ENCODE measurements around the gene OSMR. TPM values are rescaled to one million over a fixed set of nuclear protein-coding genes. Genes with fewer than 3 reads are reported as not detected.
A peak's percentile ranks its signal among the peaks of the same experiment; 100 is the strongest.

OSMR gene
- total RNA-seq, 3 donors from 2014 or later (not counting 1 experiment from before 2014, with no cell fraction given): not detected

- WGBS (ENCODE audit: insufficient coverage): no CpG with 5 or more reads among the region's 1 CpG
- Mint-ChIP-seq H3K27ac (peak overlapping the region in 1 of 2 donors; percentile 15), H3K27me3 (ENCODE audit: low read depth in 2 of 2) (no peaks in the 10 kb centered on the region), H3K4me3 (no peak overlapping the region), H3K36me3 (peaks cover 7% of the 10 kb centered on the region), H3K4me1 (no peaks in the 10 kb centered on the region), H3K9me3 (no peaks in the 10 kb centered on the region)
- no peak for DNase-seq
- H3K4me3 ChIP-seq (ENCODE audit: low read length): no peak overlapping the region
- no peaks in the 10 kb centered on the region for H3K27me3 ChIP-seq (ENCODE audit: control insufficient read depth, insufficient read depth, low read length)
- ATAC-seq: no peak
- H3K27ac ChIP-seq (ENCODE audit: low read length): no peak overlapping the region
- TF ChIP-seq CTCF (IDR thresholded peaks at IDR 0.05): no peak
- peaks cover 36% of the 10 kb centered on the region for H3K36me3 ChIP-seq (ENCODE audit: control insufficient read depth, insufficient read depth, low read length)
- H3K4me1 ChIP-seq (ENCODE audit: control insufficient read depth, insufficient read depth, low read length): no peaks in the 10 kb centered on the region
- intact Hi-C loops (cut with micrococcal nuclease): no loop called here
- H3K9me3 ChIP-seq (ENCODE audit: control insufficient read depth, insufficient read depth, low read length): no peaks in the 10 kb centered on the region
Measured at GRCh38 chr5:38938973-38939372, 93.2 kb downstream of the OSMR start.

- H3K4me1 Mint-ChIP-seq: no peaks in the 10 kb centered on the region
- no peaks in the 10 kb centered on the region for H3K27me3 Mint-ChIP-seq (ENCODE audit: low read depth in 2 of 2)
- no peak for TF ChIP-seq CTCF (IDR thresholded peaks at IDR 0.05)
- no peak overlapping the region for H3K27ac ChIP-seq (ENCODE audit: low read length)
- H3K36me3 ChIP-seq (ENCODE audit: control insufficient read depth, insufficient read depth, low read length): peaks cover 49% of the 10 kb centered on the region
- H3K27me3 ChIP-seq (ENCODE audit: control insufficient read depth, insufficient read depth, low read length): no peaks in the 10 kb centered on the region
- no peaks in the 10 kb centered on the region for H3K9me3 ChIP-seq (ENCODE audit: control insufficient read depth, insufficient read depth, low read length)
- H3K4me3 Mint-ChIP-seq: no peak overlapping the region
- H3K27ac Mint-ChIP-seq: peak overlapping the region in 1 of 2 donors; percentile 23
- H3K4me3 ChIP-seq (ENCODE audit: low read length): no peak overlapping the region
- no peak for DNase-seq
- intact Hi-C loops (cut with micrococcal nuclease): no loop called here
- WGBS (ENCODE audit: insufficient coverage): no CpG with 5 or more reads among the region's 2 CpGs
- no peaks in the 10 kb centered on the region for H3K9me3 Mint-ChIP-seq
- H3K36me3 Mint-ChIP-seq: peaks cover 7% of the 10 kb centered on the region
- no peaks in the 10 kb centered on the region for H3K4me1 ChIP-seq (ENCODE audit: control insufficient read depth, insufficient read depth, low read length)
- no peak for ATAC-seq
Measured at GRCh38 chr5:38940230-38940858, 94.5 kb downstream of the OSMR start.

DNA sequence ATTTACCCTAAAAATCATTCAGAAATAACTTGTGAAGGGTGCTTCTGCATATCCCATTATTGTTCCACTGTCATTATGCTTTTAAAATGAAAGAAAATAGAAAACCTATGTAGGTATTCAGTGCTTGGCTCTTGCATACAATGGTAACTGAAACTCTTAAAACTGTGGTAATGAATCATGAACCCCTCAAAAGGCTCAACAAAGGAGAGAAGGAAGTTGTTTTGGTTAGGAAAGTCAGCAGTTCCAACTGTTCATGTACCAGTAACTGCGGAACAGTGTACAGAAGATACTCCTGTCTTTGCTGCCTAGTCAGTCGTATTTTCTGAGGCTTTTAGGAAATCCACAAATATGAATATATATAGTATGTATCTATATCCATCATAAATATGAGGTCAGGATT lies 96.1 kb downstream of the OSMR start:
- no peaks in the 10 kb centered on the region for H3K9me3 ChIP-seq (ENCODE audit: control insufficient read depth, insufficient read depth, low read length)
- peaks cover 62% of the 10 kb centered on the region for H3K36me3 ChIP-seq (ENCODE audit: control insufficient read depth, insufficient read depth, low read length)
- no peaks in the 10 kb centered on the region for H3K27me3 ChIP-seq (ENCODE audit: control insufficient read depth, insufficient read depth, low read length)
- H3K4me1 ChIP-seq (ENCODE audit: control insufficient read depth, insufficient read depth, low read length): no peaks in the 10 kb centered on the region
- no peak for TF ChIP-seq CTCF (IDR thresholded peaks at IDR 0.05)
- no peaks in the 10 kb centered on the region for H3K9me3 Mint-ChIP-seq
- H3K36me3 Mint-ChIP-seq: peaks cover 12% of the 10 kb centered on the region
- no peaks in the 10 kb centered on the region for H3K4me1 Mint-ChIP-seq
- no peak overlapping the region for H3K4me3 Mint-ChIP-seq
- intact Hi-C loops (cut with micrococcal nuclease): no loop called here
- no peak overlapping the region for H3K27ac ChIP-seq (ENCODE audit: low read length)
- H3K27me3 Mint-ChIP-seq (ENCODE audit: low read depth in 2 of 2): no peaks in the 10 kb centered on the region
- H3K4me3 ChIP-seq (ENCODE audit: low read length): no peak overlapping the region
- ATAC-seq (no peak), DNase-seq (no peak)
- no CpG with 5 or more reads among the region's 2 CpGs for WGBS (ENCODE audit: insufficient coverage)
- no peak overlapping the region for H3K27ac Mint-ChIP-seq

DNA sequence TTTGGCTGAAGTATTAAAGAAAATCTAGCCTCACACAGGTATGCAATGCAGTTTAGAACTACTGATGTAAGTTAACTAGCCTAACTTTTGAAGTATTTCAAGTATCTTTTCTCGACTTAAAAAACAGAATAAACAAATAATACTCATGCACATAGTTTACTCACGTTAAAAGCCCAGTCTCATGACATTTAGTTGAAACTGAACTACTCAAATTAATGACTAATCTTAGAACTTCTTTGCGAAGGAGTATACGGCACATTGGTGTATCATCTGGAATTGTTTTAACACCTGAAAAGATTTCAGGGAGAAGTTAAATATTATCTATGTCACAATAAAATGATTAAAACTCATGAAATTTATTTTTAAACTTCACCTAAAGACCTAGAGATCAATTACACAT lies 98.5 kb downstream of the OSMR start:
- 100% methylated on average over 2 of the region's 4 CpGs for whole genome bisulfite sequencing (ENCODE audit: insufficient coverage)
- H3K27ac Mint-ChIP-seq: no peak overlapping the region
- H3K36me3 ChIP-seq (ENCODE audit: control insufficient read depth, insufficient read depth, low read length): peaks cover 82% of the 10 kb centered on the region

More for the DNA sequence above, 98.5 kb downstream of the OSMR start:
- Histone ChIP-seq H3K27ac (ENCODE audit: low read length) (no peak overlapping the region), H3K27me3 (ENCODE audit: control insufficient read depth, insufficient read depth, low read length) (no peaks in the 10 kb centered on the region), H3K4me1 (ENCODE audit: control insufficient read depth, insufficient read depth, low read length) (no peaks in the 10 kb centered on the region), H3K9me3 (ENCODE audit: control insufficient read depth, insufficient read depth, low read length) (no peaks in the 10 kb centered on the region), H3K4me3 (ENCODE audit: low read length) (no peak overlapping the region)
- Mint-ChIP-seq H3K4me3 (no peak overlapping the region), H3K27me3 (ENCODE audit: low read depth in 2 of 2) (no peaks in the 10 kb centered on the region), H3K9me3 (no peaks in the 10 kb centered on the region), H3K4me1 (no peaks in the 10 kb centered on the region), H3K36me3 (peaks cover 14% of the 10 kb centered on the region)
- no peak for TF ChIP-seq CTCF (IDR thresholded peaks at IDR 0.05)
- ATAC-seq (no peak), DNase-seq (no peak)
- intact Hi-C loops (cut with micrococcal nuclease): no loop called here

Data from natural killer cell (primary cell).